NOMO-1 treated with dmso at 0.1 percent for 144 hours (cell line): Measurements from ENCODE around the gene APBB2.
A peak's percentile ranks its signal among the peaks of the same experiment; 100 is the strongest.

ENCODE experiments used
- DNase-seq: peaks from one replicate; lab custom pipeline; 2025; ENCODE audit not compliant: unreplicated experiment; lab: John Stamatoyannopoulos, UW

The APBB2 gene

GRCh38 chr4:41214136-41214824 is at the start of gene APBB2:
Gene APBB2 (minus strand): TSS chr4:41214542. CDS start chr4:41033254, 181,288 bp downstream.
- peak; percentile 57 for DNase-seq

GRCh38 chr4:41262198-41262597 is 47.9 kb upstream of the APBB2 start:
- DNase-seq, result no peak

GRCh38 chr4:41260116-41260733 is 45.9 kb upstream of the APBB2 start:
- no peak for DNase-seq

- DNase-seq, result no peak
Measured at GRCh38 chr4:41258783-41259182, 44.4 kb upstream of the APBB2 start.

- no peak for DNase-seq
Measured at GRCh38 chr4:41257906-41258305, 43.6 kb upstream of the APBB2 start.

- DNase-seq, result no peak
Measured at GRCh38 chr4:41257257-41257901, 43.0 kb upstream of the APBB2 start.

GRCh38 chr4:41256740-41257256 is 42.5 kb upstream of the APBB2 start, which contains the start of gene UCHL1:
Gene UCHL1 (plus strand): TSS chr4:41256928. CDS start chr4:41256977, 49 bp downstream.
- no peak for DNase-seq

- DNase-seq, result no peak
Measured at GRCh38 chr4:41256131-41256739, 41.9 kb upstream of the APBB2 start.

GRCh38 chr4:41245983-41246382 is 31.6 kb upstream of the APBB2 start:
- DNase-seq, result no peak

- DNase-seq, result no peak
Measured at GRCh38 chr4:41241919-41242318, 27.6 kb upstream of the APBB2 start.

GRCh38 chr4:41236508-41236907 is 22.2 kb upstream of the APBB2 start:
- no peak for DNase-seq

- no peak for DNase-seq
Measured at GRCh38 chr4:41236032-41236431, 21.7 kb upstream of the APBB2 start.

GRCh38 chr4:41232856-41233255 is 18.5 kb upstream of the APBB2 start:
- no peak for DNase-seq

- DNase-seq, result no peak
Measured at GRCh38 chr4:41232406-41232805, 18.1 kb upstream of the APBB2 start.

GRCh38 chr4:41227902-41228301 is 13.6 kb upstream of the APBB2 start:
- no peak for DNase-seq

- no peak for DNase-seq
Measured at GRCh38 chr4:41221850-41222645, 7.7 kb upstream of the APBB2 start.

- DNase-seq, result no peak
Measured at GRCh38 chr4:41219421-41219950, 5.1 kb upstream of the APBB2 start.

- no peak for DNase-seq
Measured at GRCh38 chr4:41218703-41219102, 4.4 kb upstream of the APBB2 start.

- DNase-seq, result no peak
Measured at GRCh38 chr4:41217374-41217773, 3.0 kb upstream of the APBB2 start.

- DNase-seq, result no peak
Measured at GRCh38 chr4:41217020-41217333, 2.6 kb upstream of the APBB2 start.
